Loucy (cell line): ENCODE results near the gene ERBIN.
"Not testable (repeated sequence)": the region's sequence is repeated elsewhere in the genome, so short reads cannot be mapped to it uniquely, and the experiment has no call there.

Source experiments
- H2AFZ ChIP-seq: fragments of 200-600 bp; sonication (generic); 2 replicates; pipeline ENCODE4 v1.6.0; 2016; ENCODE audit warnings: antibody characterized with exemption, mild to moderate bottlenecking, low read length, moderate library complexity
- H3F3A ChIP-seq: fragments of 200-600 bp; 2 replicates; pipeline ENCODE4 v1.6.0; 2016; ENCODE audit warnings: antibody characterized with exemption, low read depth, mild to moderate bottlenecking
- H3K27me3 ChIP-seq: fragments of 200-600 bp; sonication (generic); 2 replicates; pipeline ENCODE4 v1.6.1; 2014; ENCODE audit warnings: low read length, mild to moderate bottlenecking; ENCODE audit not compliant: insufficient read depth, poor library complexity, severe bottlenecking
- H3K36me3 ChIP-seq: fragments of 200-600 bp; sonication (generic); 2 replicates; pipeline ENCODE4 v1.6.1; 2016; ENCODE audit warnings: low read length; ENCODE audit not compliant: insufficient read depth
- H3K4me1 ChIP-seq: fragments of 200-600 bp; sonication (generic); 2 replicates; pipeline ENCODE4 v1.5.1; 2014; ENCODE audit warnings: low read length, mild to moderate bottlenecking; ENCODE audit not compliant: insufficient read depth, poor library complexity, severe bottlenecking
- H3K4me2 ChIP-seq: fragments of 200-600 bp; sonication (generic); 2 replicates; pipeline ENCODE4 v1.6.0; 2014; ENCODE audit warnings: antibody characterized with exemption, low read length, low read depth, mild to moderate bottlenecking; ENCODE audit not compliant: poor library complexity, severe bottlenecking
- H3K4me3 ChIP-seq: fragments of 200-600 bp; sonication (generic); 2 replicates; pipeline ENCODE4 v1.5.1; 2014; ENCODE audit warnings: low read length, mild to moderate bottlenecking, mixed read lengths; ENCODE audit not compliant: poor library complexity, severe bottlenecking
- H3K79me2 ChIP-seq: fragments of 200-600 bp; sonication (generic); 2 replicates; pipeline ENCODE4 v1.6.1; 2014; ENCODE audit warnings: low read length; ENCODE audit not compliant: insufficient read depth
- H3K9ac ChIP-seq: fragments of 200-600 bp; sonication (generic); 2 replicates; pipeline ENCODE4 v1.6.0; 2014; ENCODE audit warnings: mild to moderate bottlenecking, low read depth, low read length, moderate library complexity; ENCODE audit not compliant: poor library complexity, severe bottlenecking
- H3K9me2 ChIP-seq: fragments of 200-600 bp; sonication (generic); replicated peaks from 2 replicates; pipeline ENCODE4 v1.6.1; 2016; ENCODE audit warnings: low read depth, low read length, mixed read lengths
- H3K9me3 ChIP-seq: fragments of 200-600 bp; sonication (generic); 2 replicates; pipeline ENCODE4 v1.6.1; 2014; ENCODE audit warnings: mild to moderate bottlenecking, antibody characterized with exemption, low read length, low read depth; ENCODE audit not compliant: insufficient read depth
- H4K20me1 ChIP-seq: fragments of 200-600 bp; sonication (generic); 2 replicates; pipeline ENCODE4 v1.6.0; 2014; ENCODE audit warnings: antibody characterized with exemption, low read length, mild to moderate bottlenecking; ENCODE audit not compliant: insufficient read depth, poor library complexity, severe bottlenecking
- CTCF ChIP-seq: fragments of 200-600 bp; sonication (generic); conservative IDR thresholded peaks from 2 replicates; pipeline ENCODE4 v1.5.1; 2014; ENCODE audit warnings: mild to moderate bottlenecking, antibody characterized with exemption, low read length
- EZH2phosphoT487 ChIP-seq: fragments of 200-600 bp; IDR thresholded peaks from 2 replicates; pipeline ENCODE4 v1.6.1; 2018; ENCODE audit warnings: antibody characterized with exemption, mild to moderate bottlenecking, moderate library complexity, borderline replicate concordance

ERBIN gene

GRCh38 chr5:65926276-65926783 lies at the start of gene ERBIN:
ERBIN (plus strand) TSS chr5:65926575; CDS start chr5:65992719, 66,144 bp downstream.
- H3K9ac ChIP-seq: peak within 1 kb of the TSS; percentile 96
- H3K27me3 ChIP-seq: no peaks in the 10 kb centered on the region
- H2AFZ ChIP-seq: peak within 1 kb of the TSS; percentile 82
- no peaks in the 10 kb centered on the region for H3K9me2 ChIP-seq
- H4K20me1 ChIP-seq: peaks cover 47% of the 10 kb centered on the region
- H3K36me3 ChIP-seq: no peaks in the 10 kb centered on the region
- peaks cover 51% of the 10 kb centered on the region for H3K79me2 ChIP-seq
- H3K4me1 ChIP-seq: peaks cover 38% of the 10 kb centered on the region
- peaks cover 14% of the 10 kb centered on the region; the same call in 1 of the 2 replicates for H3F3A ChIP-seq
- no peaks in the 10 kb centered on the region for H3K9me3 ChIP-seq
- TF ChIP-seq EZH2phosphoT487 (no peak), CTCF (no peak)
- peak within 1 kb of the TSS; percentile 95 for H3K4me3 ChIP-seq
- peak within 1 kb of the TSS; percentile 93 for H3K4me2 ChIP-seq

GRCh38 chr5:65876970-65877369 lies 49.4 kb upstream of the ERBIN start:
- H3K4me2 ChIP-seq: no peak overlapping the region

GRCh38 chr5:65879668-65880256 lies 46.6 kb upstream of the ERBIN start:
- not testable (repeated sequence) for H3K79me2 ChIP-seq, H3K9me3 ChIP-seq, H3K4me1 ChIP-seq, H3K27me3 ChIP-seq, H3K36me3 ChIP-seq, H2AFZ ChIP-seq, H3K4me3 ChIP-seq, H3K9me2 ChIP-seq, H4K20me1 ChIP-seq, H3F3A ChIP-seq, H3K4me2 ChIP-seq, H3K9ac ChIP-seq

More at GRCh38 chr5:65876970-65877369, 49.4 kb upstream of the ERBIN start:
- no peaks in the 10 kb centered on the region for H3K36me3 ChIP-seq
- H3K4me1 ChIP-seq: no peaks in the 10 kb centered on the region
- no peak overlapping the region for H3K4me3 ChIP-seq
- TF ChIP-seq CTCF (no peak), EZH2phosphoT487 (no peak)
- H3F3A ChIP-seq: no peaks in the 10 kb centered on the region
- H3K9me2 ChIP-seq: no peaks in the 10 kb centered on the region
- H3K9ac ChIP-seq: no peak overlapping the region
- H3K9me3 ChIP-seq: no peaks in the 10 kb centered on the region
- H3K27me3 ChIP-seq: no peaks in the 10 kb centered on the region
- H2AFZ ChIP-seq: no peak overlapping the region
- H4K20me1 ChIP-seq: no peaks in the 10 kb centered on the region
- no peaks in the 10 kb centered on the region for H3K79me2 ChIP-seq

GRCh38 chr5:65880496-65881072 lies 45.8 kb upstream of the ERBIN start:
- H3F3A ChIP-seq: no peaks in the 10 kb centered on the region
- no peaks in the 10 kb centered on the region for H3K36me3 ChIP-seq
- no peaks in the 10 kb centered on the region for H3K79me2 ChIP-seq
- no peaks in the 10 kb centered on the region for H3K4me1 ChIP-seq
- H3K9ac ChIP-seq: no peak overlapping the region
- H3K9me3 ChIP-seq: no peaks in the 10 kb centered on the region
- no peaks in the 10 kb centered on the region for H3K9me2 ChIP-seq
- H4K20me1 ChIP-seq: no peaks in the 10 kb centered on the region
- H2AFZ ChIP-seq: no peak overlapping the region
- no peaks in the 10 kb centered on the region for H3K27me3 ChIP-seq
- no peak overlapping the region for H3K4me3 ChIP-seq
- TF ChIP-seq EZH2phosphoT487 (no peak), CTCF (no peak)
- no peak overlapping the region for H3K4me2 ChIP-seq
